ENCODE results near the gene NFASC. TPM values are rescaled to one million over a fixed set of nuclear protein-coding genes. Genes with fewer than 3 reads are reported as not detected.
A peak's percentile ranks its signal among the peaks of the same experiment; 100 is the strongest.

The NFASC gene
- total RNA-seq (100 to 1,000 TPM in 1 of 4 donors, 10 to 100 TPM in 3; 17.6 to 105 (median 25.3) TPM), polyA plus RNA-seq (1 to 10 TPM in 2 of 3 donors, under 1 TPM in 1; 0.46 to 8.9 (median 1.2) TPM)

- Histone ChIP-seq H3K4me1 (peaks cover 0 to 82% (median 23%) of the 10 kb centered on the region in 4 donors), H3K9me3 (no peaks in the 10 kb centered on the region), H3K27ac (peak within 1 kb of the TSS in 3 of 4 donors; percentile 43 to 55 (median 55)), H3K36me3 (no peaks in the 10 kb centered on the region), H3K4me3 (no peak within 1 kb of the TSS), H3K27me3 (no peaks in the 10 kb centered on the region)
- peak; percentile 68 for DNase-seq
- no peak for TF ChIP-seq POLR2AphosphoS5 (IDR thresholded peaks at IDR 0.05)
- no peak for TF ChIP-seq EP300 (IDR thresholded peaks at IDR 0.05)
- no peak for TF ChIP-seq POLR2A (IDR thresholded peaks at IDR 0.05)
- TF ChIP-seq CTCF (IDR thresholded peaks at IDR 0.05) = no peak
- 87 to 92% methylated on average over 19 of the region's 19 CpGs for whole genome bisulfite sequencing, 2 donors
- intact Hi-C loops (cut with DNase I) = no loop called here
These were observed at the start of gene NFASC for GRCh38 chr1:204870160-204870912. Gene NFASC, plus strand, starts transcription at chr1:204870862. Its CDS starts 73,454 bp downstream, at chr1:204944316.

GRCh38 chr1:204821476-204821875 lies 49.2 kb upstream of the NFASC start:
- intact Hi-C loops (cut with DNase I) = no loop called here
- Histone ChIP-seq H3K4me1 (peaks cover 0 to 58% (median 40%) of the 10 kb centered on the region in 4 donors), H3K4me3 (no peak overlapping the region), H3K9me3 (no peaks in the 10 kb centered on the region), H3K36me3 (no peaks in the 10 kb centered on the region), H3K27ac (peak overlapping the region; percentile 68 to 87 (median 74)), H3K27me3 (no peaks in the 10 kb centered on the region)
- 66 to 73% methylated on average over 5 of the region's 5 CpGs for WGBS, 2 donors
- peak in 2 of 4 donors; percentile 39 to 88 for TF ChIP-seq EP300 (IDR thresholded peaks at IDR 0.05)
- no peak for TF ChIP-seq CTCF (IDR thresholded peaks at IDR 0.05)
- no peak for TF ChIP-seq POLR2A (IDR thresholded peaks at IDR 0.05)
- TF ChIP-seq POLR2AphosphoS5 (IDR thresholded peaks at IDR 0.05) = peak; percentile 39 to 87 (median 64)
- no peak for DNase-seq

- WGBS, 2 donors = 88 to 92% methylated on average over 4 of the region's 4 CpGs
- DNase-seq = no peak
- Histone ChIP-seq H3K27ac (peak overlapping the region; percentile 68 to 87 (median 74)), H3K4me3 (no peak overlapping the region), H3K27me3 (no peaks in the 10 kb centered on the region), H3K9me3 (no peaks in the 10 kb centered on the region), H3K4me1 (peaks cover 0 to 58% (median 40%) of the 10 kb centered on the region in 4 donors), H3K36me3 (no peaks in the 10 kb centered on the region)
- TF ChIP-seq CTCF (IDR thresholded peaks at IDR 0.05) (no peak), EP300 (IDR thresholded peaks at IDR 0.05) (no peak), POLR2A (IDR thresholded peaks at IDR 0.05) (no peak), POLR2AphosphoS5 (IDR thresholded peaks at IDR 0.05) (no peak)
- intact Hi-C loops (cut with DNase I) = no loop called here
These were observed 48.7 kb upstream of the NFASC start for GRCh38 chr1:204821924-204822323.

- Histone ChIP-seq H3K36me3 (no peaks in the 10 kb centered on the region), H3K4me1 (peaks cover 0 to 56% (median 35%) of the 10 kb centered on the region in 4 donors), H3K9me3 (no peaks in the 10 kb centered on the region), H3K4me3 (no peak overlapping the region), H3K27ac (peak overlapping the region in 1 of 4 donors; percentile 93), H3K27me3 (no peaks in the 10 kb centered on the region)
- 41 to 51% methylated on average over 4 of the region's 4 CpGs for WGBS, 2 donors
- DNase-seq = no peak
- no peak for TF ChIP-seq CTCF (IDR thresholded peaks at IDR 0.05)
- TF ChIP-seq POLR2AphosphoS5 (IDR thresholded peaks at IDR 0.05) = no peak
- intact Hi-C loops (cut with DNase I) = no loop called here
These were observed 43.7 kb upstream of the NFASC start for GRCh38 chr1:204826970-204827369.

All from sigmoid colon (tissue), 7 donors.